ENCODE results near the gene PITPNC1. TPM values are rescaled to one million over a fixed set of nuclear protein-coding genes. Genes with fewer than 3 reads are reported as not detected.
A peak's percentile ranks its signal among the peaks of the same experiment; 100 is the strongest.

Gene PITPNC1
- total RNA-seq, 4 donors from 2014 or later = 1.9 to 12.4 (median 5.2) TPM

GRCh38 chr17:67390006-67390645 lies 13.0 kb downstream of the PITPNC1 start:
- Histone ChIP-seq H3K36me3 (no peaks in the 10 kb centered on the region), H3K4me3 (peak overlapping the region in 1 of 4 donors; percentile 4), H3K27me3 (no peaks in the 10 kb centered on the region), H3K27ac (peak overlapping the region; percentile 52 to 74 (median 63)), H3K9me3 (no peaks in the 10 kb centered on the region), H3K4me1 (peaks cover 0 to 4% (median 0%) of the 10 kb centered on the region in 4 donors)
- TF ChIP-seq POLR2A (IDR thresholded peaks at IDR 0.05) = no peak
- TF ChIP-seq CTCF (IDR thresholded peaks at IDR 0.05) = no peak
- no peak for DNase-seq

- TF ChIP-seq CTCF (IDR thresholded peaks at IDR 0.05) (no peak), POLR2A (IDR thresholded peaks at IDR 0.05) (peak in 1 of 2 donors; percentile 36)
- peak overlapping the region; percentile 52 to 74 (median 63) for H3K27ac ChIP-seq
- H3K27me3 ChIP-seq = no peaks in the 10 kb centered on the region
- H3K4me3 ChIP-seq = peak overlapping the region in 2 of 4 donors; percentile 4 to 6
- peaks cover 0 to 4% (median 0%) of the 10 kb centered on the region in 4 donors for H3K4me1 ChIP-seq
- peak in 2 of 3 donors; percentile 64 to 81 for DNase-seq
- no peaks in the 10 kb centered on the region for H3K9me3 ChIP-seq
- H3K36me3 ChIP-seq = no peaks in the 10 kb centered on the region
These were observed 13.7 kb downstream of the PITPNC1 start for GRCh38 chr17:67390646-67391361.

GRCh38 chr17:67392111-67392510 lies 15.0 kb downstream of the PITPNC1 start:
- Histone ChIP-seq H3K27ac (peak overlapping the region in 1 of 4 donors; percentile 52), H3K9me3 (no peaks in the 10 kb centered on the region), H3K27me3 (no peaks in the 10 kb centered on the region), H3K4me1 (peaks cover 0 to 4% (median 0%) of the 10 kb centered on the region in 4 donors), H3K4me3 (no peak overlapping the region), H3K36me3 (no peaks in the 10 kb centered on the region)
- TF ChIP-seq POLR2A (IDR thresholded peaks at IDR 0.05) (no peak), CTCF (IDR thresholded peaks at IDR 0.05) (no peak)
- no peak for DNase-seq

GRCh38 chr17:67393809-67394397 lies 16.8 kb downstream of the PITPNC1 start:
- Histone ChIP-seq H3K27ac (no peak overlapping the region), H3K36me3 (no peaks in the 10 kb centered on the region), H3K27me3 (no peaks in the 10 kb centered on the region), H3K4me3 (no peak overlapping the region), H3K4me1 (peaks cover 0 to 4% (median 0%) of the 10 kb centered on the region in 4 donors), H3K9me3 (no peaks in the 10 kb centered on the region)
- TF ChIP-seq POLR2A (IDR thresholded peaks at IDR 0.05) (no peak), CTCF (IDR thresholded peaks at IDR 0.05) (no peak)
- no peak for DNase-seq

- Histone ChIP-seq H3K27ac (peak overlapping the region in 3 of 4 donors; percentile 13 to 52 (median 16)), H3K9me3 (no peaks in the 10 kb centered on the region), H3K27me3 (no peaks in the 10 kb centered on the region), H3K36me3 (no peaks in the 10 kb centered on the region), H3K4me1 (peaks cover 0 to 7% (median 3%) of the 10 kb centered on the region in 4 donors), H3K4me3 (no peak overlapping the region)
- no peak for TF ChIP-seq POLR2A (IDR thresholded peaks at IDR 0.05)
- no peak for TF ChIP-seq CTCF (IDR thresholded peaks at IDR 0.05)
- no peak for DNase-seq
These were observed 22.6 kb downstream of the PITPNC1 start for GRCh38 chr17:67399676-67400075.

Measured in Peyer's patch (tissue), 4 donors.